ENCODE results near the gene PHC2.

The PHC2 gene

GRCh38 chr1:33394770-33395169 lies 36.1 kb downstream of the PHC2 start:
- TF ChIP-seq CTCF (IDR thresholded peaks at IDR 0.05; ENCODE audit: insufficient read depth, low read length, poor library complexity, severe bottlenecking) = no peak
- TF ChIP-seq EZH2phosphoT487 (conservative IDR thresholded peaks at IDR 0.05; ENCODE audit: low read length) = no peak
- H4K20me1 ChIP-seq (ENCODE audit: low read depth, low read length) = no peaks in the 10 kb centered on the region
- H3K79me2 ChIP-seq (ENCODE audit: insufficient read depth, low read length) = no peaks in the 10 kb centered on the region
- no peak overlapping the region for H3K27ac ChIP-seq (ENCODE audit: low read depth, low read length)
- no peak overlapping the region for H2AFZ ChIP-seq (ENCODE audit: low read depth, low read length, severe bottlenecking)
- no peaks in the 10 kb centered on the region for H3K9me2 ChIP-seq (replicated peaks; ENCODE audit: insufficient read depth, low read length)
- no peak overlapping the region for H3K4me3 ChIP-seq (ENCODE audit: insufficient read depth, low read length, poor library complexity, severe bottlenecking)
- no peak overlapping the region for H3K9ac ChIP-seq (ENCODE audit: low read length)
- no peaks in the 10 kb centered on the region for H3F3A ChIP-seq (ENCODE audit: insufficient read depth)
- H3K9me3 ChIP-seq (ENCODE audit: insufficient read depth, low read length) = no peaks in the 10 kb centered on the region
- H3K4me2 ChIP-seq (ENCODE audit: low read depth, low read length, poor library complexity, severe bottlenecking) = no peak overlapping the region
- H3K27me3 ChIP-seq (ENCODE audit: low read length) = no peaks in the 10 kb centered on the region
- H3K36me3 ChIP-seq (ENCODE audit: low read length) = no peaks in the 10 kb centered on the region

GRCh38 chr1:33393991-33394390 lies 36.9 kb downstream of the PHC2 start:
- Histone ChIP-seq H3K27me3 (ENCODE audit: low read length) (no peaks in the 10 kb centered on the region), H3K79me2 (ENCODE audit: insufficient read depth, low read length) (no peaks in the 10 kb centered on the region), H3K4me2 (ENCODE audit: low read depth, low read length, poor library complexity, severe bottlenecking) (no peak overlapping the region), H3K27ac (ENCODE audit: low read depth, low read length) (no peak overlapping the region), H2AFZ (ENCODE audit: low read depth, low read length, severe bottlenecking) (no peak overlapping the region), H3K36me3 (ENCODE audit: low read length) (no peaks in the 10 kb centered on the region), H3K9me3 (ENCODE audit: insufficient read depth, low read length) (no peaks in the 10 kb centered on the region), H3K9ac (ENCODE audit: low read length) (no peak overlapping the region), H3K4me3 (ENCODE audit: insufficient read depth, low read length, poor library complexity, severe bottlenecking) (no peak overlapping the region), H4K20me1 (ENCODE audit: low read depth, low read length) (no peaks in the 10 kb centered on the region), H3K9me2 (replicated peaks; ENCODE audit: insufficient read depth, low read length) (no peaks in the 10 kb centered on the region), H3F3A (ENCODE audit: insufficient read depth) (no peaks in the 10 kb centered on the region)
- TF ChIP-seq CTCF (IDR thresholded peaks at IDR 0.05; ENCODE audit: insufficient read depth, low read length, poor library complexity, severe bottlenecking) (no peak), EZH2phosphoT487 (conservative IDR thresholded peaks at IDR 0.05; ENCODE audit: low read length) (no peak)

- no peaks in the 10 kb centered on the region for H3K79me2 ChIP-seq (ENCODE audit: insufficient read depth, low read length)
- H3K9me2 ChIP-seq (replicated peaks; ENCODE audit: insufficient read depth, low read length) = no peaks in the 10 kb centered on the region
- no peak overlapping the region for H3K27ac ChIP-seq (ENCODE audit: low read depth, low read length)
- H2AFZ ChIP-seq (ENCODE audit: low read depth, low read length, severe bottlenecking) = no peak overlapping the region
- no peaks in the 10 kb centered on the region for H3K9me3 ChIP-seq (ENCODE audit: insufficient read depth, low read length)
- no peaks in the 10 kb centered on the region for H4K20me1 ChIP-seq (ENCODE audit: low read depth, low read length)
- no peak overlapping the region for H3K9ac ChIP-seq (ENCODE audit: low read length)
- no peak overlapping the region for H3K4me3 ChIP-seq (ENCODE audit: insufficient read depth, low read length, poor library complexity, severe bottlenecking)
- H3K27me3 ChIP-seq (ENCODE audit: low read length) = no peaks in the 10 kb centered on the region
- H3F3A ChIP-seq (ENCODE audit: insufficient read depth) = no peaks in the 10 kb centered on the region
- no peaks in the 10 kb centered on the region for H3K36me3 ChIP-seq (ENCODE audit: low read length)
- no peak overlapping the region for H3K4me2 ChIP-seq (ENCODE audit: low read depth, low read length, poor library complexity, severe bottlenecking)
- TF ChIP-seq EZH2phosphoT487 (conservative IDR thresholded peaks at IDR 0.05; ENCODE audit: low read length) (no peak), CTCF (IDR thresholded peaks at IDR 0.05; ENCODE audit: insufficient read depth, low read length, poor library complexity, severe bottlenecking) (no peak)
These were observed 37.4 kb downstream of the PHC2 start for GRCh38 chr1:33393524-33393923.
